Islet precursor cell (in vitro differentiated cells): ENCODE data around the gene SBNO2.

Experiments
- DNase-seq: peaks from one replicate; pipeline ENCODE4 v3.0.0-alpha.2; 2018

SBNO2 gene, protein sequence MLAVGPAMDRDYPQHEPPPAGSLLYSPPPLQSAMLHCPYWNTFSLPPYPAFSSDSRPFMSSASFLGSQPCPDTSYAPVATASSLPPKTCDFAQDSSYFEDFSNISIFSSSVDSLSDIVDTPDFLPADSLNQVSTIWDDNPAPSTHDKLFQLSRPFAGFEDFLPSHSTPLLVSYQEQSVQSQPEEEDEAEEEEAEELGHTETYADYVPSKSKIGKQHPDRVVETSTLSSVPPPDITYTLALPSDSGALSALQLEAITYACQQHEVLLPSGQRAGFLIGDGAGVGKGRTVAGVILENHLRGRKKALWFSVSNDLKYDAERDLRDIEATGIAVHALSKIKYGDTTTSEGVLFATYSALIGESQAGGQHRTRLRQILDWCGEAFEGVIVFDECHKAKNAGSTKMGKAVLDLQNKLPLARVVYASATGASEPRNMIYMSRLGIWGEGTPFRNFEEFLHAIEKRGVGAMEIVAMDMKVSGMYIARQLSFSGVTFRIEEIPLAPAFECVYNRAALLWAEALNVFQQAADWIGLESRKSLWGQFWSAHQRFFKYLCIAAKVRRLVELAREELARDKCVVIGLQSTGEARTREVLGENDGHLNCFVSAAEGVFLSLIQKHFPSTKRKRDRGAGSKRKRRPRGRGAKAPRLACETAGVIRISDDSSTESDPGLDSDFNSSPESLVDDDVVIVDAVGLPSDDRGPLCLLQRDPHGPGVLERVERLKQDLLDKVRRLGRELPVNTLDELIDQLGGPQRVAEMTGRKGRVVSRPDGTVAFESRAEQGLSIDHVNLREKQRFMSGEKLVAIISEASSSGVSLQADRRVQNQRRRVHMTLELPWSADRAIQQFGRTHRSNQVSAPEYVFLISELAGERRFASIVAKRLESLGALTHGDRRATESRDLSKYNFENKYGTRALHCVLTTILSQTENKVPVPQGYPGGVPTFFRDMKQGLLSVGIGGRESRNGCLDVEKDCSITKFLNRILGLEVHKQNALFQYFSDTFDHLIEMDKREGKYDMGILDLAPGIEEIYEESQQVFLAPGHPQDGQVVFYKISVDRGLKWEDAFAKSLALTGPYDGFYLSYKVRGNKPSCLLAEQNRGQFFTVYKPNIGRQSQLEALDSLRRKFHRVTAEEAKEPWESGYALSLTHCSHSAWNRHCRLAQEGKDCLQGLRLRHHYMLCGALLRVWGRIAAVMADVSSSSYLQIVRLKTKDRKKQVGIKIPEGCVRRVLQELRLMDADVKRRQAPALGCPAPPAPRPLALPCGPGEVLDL (N-terminal part only)

DNA sequence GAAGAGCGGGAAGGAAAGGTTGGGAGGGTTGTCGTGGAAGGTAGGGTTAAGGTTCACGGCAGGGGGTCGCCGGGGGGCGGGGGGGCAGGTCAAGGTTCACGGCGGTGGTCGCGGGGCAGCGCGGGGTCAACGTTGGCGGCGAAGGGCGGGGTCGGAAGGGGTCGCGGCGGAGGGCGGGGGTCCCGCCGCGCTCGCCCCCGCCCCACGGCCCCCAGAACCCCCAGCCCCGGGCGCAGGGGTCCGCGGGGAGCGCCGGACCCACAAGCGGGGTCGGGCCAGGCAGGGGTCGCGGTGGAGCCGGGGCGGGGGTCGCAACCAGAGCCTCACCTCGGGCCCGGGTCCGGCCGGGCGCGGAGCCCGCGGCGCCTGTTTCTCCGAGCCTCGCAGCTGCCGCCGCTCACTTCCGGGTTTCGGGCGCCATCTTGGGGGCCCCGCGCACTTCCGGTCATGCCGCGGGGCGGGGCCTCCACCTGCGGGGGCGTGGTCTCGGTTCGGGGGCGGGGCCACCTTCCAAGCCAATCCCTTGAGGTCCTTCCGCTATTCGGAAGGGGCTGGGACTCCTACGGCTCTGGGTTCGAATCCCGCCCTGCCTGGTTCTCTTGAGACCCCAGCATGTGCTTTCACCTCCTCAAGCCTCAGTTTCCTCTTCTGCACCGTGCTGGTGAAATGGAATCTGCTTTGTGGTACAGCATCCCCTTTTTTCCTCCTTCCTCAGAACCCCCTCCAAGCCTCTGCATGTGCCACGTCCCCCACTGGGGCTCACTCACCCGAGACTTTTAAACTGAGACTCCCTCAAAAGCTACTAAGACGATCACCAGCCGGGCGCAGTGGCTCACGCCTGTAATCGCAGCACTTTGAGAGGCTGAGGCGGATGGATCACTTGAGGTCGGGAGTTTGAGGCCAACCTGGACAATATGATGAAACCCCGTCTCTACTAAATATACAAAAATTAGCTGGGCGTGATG is at the start of gene SBNO2:
Gene SBNO2 (minus strand): TSS at position 424 of the 965 bp plus-strand sequence. CDS start 19,992 bp downstream, outside the sequence.
- DNase-seq: peak; percentile 90

DNA sequence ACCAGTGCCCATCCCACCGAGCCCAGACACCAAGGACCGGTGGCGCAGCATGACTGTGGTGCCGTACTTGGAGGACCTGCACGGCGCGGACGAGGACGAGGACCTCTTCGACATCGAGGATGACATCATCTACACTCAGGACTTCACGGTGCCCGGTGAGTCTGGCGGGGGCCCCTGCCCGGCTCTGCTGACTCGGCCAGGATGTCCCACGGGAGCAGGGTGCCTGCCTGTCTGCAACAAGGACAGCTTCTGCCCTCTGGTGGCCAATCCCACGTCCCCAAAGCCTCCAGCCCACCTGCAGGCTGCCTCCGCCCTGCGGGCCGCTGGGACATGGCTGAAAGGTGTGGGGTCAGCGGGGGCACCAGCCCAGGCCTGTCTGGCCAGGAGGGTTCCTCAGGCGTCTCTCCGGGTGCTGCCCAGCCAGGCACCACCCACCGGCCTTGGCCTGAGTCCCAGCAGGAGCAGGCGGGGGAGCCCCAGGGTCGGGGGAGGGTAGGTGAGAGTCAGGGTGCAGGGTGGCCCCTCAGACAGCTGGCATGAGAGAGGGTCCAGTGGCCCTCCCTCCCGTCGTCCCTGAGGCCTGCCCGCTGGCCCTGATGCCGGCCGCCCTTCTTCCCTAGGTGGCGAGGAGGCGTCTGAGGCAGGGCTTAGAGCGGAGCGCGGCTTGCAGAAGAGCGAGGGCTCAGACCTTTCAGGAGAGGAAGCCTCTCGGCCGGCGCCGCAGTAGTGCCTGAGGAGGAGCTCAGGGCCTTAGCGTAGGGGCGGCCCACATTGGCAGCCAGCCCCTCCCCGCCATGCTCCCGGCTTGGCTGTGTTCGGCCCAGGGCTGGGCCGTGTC is 49.2 kb upstream of the SBNO2 start:
- DNase-seq: peak; percentile 84

DNA sequence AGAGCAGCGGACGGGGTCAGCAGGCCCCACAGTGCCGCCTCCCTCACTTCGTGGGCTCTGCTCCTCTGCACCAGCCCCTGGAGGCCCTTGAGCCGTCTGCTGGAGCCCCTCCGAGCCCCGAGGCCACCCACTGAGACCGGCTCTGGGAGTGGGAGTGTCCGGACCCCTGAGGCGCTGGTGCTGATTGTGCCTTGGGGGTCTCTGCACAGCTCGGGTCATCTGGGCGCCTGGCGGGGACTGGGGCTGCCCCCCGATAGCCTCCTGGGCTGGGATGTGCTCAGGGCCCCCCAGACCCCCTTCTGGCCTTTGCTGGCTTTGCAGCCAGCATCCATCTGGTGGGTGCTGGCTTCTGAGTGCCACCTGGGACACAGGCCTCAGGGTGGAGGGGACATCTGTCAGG is 48.3 kb upstream of the SBNO2 start:
- no peak for DNase-seq

DNA sequence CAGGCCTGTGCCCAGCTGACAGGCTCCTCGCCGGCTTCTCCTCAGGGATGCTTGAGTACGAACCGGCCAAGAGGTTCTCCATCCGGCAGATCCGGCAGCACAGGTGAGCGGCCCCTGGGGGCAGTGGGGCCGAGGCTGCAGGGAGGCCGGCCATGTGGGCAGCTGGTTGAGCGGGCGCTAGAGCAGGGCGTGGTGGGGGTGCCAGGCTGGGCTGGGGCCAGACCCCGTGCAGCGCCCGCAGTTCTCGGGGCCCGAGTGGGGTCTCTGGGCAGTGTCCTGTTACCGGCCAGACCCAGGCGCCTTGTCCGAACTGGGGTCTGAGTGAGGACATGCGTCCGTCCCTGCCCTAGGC is 47.8 kb upstream of the SBNO2 start:
- no peak for DNase-seq

DNA sequence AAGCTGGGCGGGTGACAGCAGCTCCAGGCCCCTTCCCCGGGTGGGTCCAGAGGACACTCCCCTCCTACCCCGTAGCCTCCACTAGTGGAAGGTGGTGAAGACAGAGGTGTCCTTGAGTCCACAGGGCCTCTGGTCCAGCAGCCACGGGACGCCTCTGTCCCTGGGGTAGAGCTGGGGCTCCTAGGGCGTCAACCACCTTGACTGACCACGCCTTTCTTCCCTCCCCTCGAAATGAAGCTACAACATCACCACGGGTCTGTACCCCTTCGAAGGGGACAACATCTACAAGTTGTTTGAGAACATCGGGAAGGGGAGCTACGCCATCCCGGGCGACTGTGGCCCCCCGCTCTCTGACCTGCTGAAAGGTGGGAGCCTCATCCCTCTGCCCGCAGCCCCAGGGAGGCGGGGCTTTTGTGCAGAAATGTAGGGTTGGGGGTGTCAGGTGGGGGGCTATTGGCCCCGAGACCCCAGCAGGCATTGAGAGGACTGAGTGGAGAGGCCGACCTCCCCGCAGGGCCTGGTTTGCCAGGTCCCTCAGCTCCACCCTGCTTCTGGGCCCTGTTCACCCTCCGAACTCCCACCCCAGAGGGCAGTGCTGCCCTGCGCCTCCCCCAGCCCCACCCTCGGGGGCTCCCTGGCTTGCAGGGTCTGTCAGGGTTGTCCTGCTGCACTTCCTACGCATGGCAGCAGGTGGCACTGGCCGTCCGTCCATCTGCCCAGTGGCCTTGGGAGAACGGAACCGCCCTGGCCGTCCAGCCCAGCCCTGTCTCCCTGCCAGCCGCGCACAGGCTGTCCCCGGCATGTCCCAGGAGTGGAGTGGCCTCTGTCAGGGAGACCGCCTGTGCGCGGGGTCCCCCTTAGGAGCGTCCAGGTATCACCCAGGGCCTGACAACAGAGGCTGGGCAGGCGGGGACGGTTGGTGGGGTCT is 47.2 kb upstream of the SBNO2 start:
- DNase-seq: no peak

DNA sequence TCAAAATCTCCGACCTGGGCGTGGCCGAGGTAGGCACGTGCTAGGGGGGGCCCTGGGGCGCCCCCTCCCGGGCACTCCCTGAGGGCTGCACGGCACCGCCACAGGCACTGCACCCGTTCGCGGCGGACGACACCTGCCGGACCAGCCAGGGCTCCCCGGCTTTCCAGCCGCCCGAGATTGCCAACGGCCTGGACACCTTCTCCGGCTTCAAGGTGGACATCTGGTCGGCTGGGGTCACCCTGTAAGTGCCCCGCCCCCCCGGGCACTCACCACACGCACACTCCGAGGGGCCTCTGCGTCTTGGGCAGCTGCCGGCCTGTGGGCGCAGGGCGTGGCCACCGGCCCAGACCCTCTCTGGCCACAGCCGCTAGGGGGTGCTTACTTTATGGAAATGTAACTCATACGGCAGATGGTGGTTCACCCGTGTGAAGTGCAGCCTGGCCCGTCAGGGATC is 46.4 kb upstream of the SBNO2 start:
- no peak for DNase-seq

DNA sequence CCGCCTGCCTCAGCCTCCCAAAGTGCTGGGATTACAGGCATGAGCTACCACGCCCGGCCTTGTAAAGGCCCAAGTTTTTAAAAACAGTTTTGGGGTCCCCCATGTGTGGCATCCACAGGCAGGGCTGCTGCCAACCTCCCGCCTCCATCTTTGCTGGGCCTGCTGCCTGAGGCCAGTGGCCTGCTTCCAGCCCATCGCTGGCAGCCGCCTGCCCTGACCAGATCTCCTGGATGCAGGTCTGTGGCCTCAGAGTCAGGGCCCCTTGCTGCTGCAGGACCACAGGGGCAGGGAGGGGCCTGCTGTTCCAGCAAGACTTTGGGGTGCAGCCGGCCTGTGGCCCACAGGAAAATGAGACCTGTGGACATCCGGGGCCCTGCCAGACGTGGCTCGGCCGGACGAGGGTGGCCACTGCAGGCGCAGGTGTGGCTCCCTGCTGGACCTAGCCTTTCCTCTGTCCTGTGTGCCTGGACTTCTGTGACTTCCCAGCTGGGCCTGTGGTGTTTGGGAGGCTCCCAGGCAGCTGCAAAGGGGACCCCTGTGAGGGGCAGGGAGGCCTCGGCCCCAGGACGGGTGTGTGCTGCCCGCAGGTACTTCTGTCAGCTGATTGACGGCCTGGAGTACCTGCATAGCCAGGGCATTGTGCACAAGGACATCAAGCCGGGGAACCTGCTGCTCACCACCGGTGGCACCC is 45.9 kb upstream of the SBNO2 start:
- no peak for DNase-seq

DNA sequence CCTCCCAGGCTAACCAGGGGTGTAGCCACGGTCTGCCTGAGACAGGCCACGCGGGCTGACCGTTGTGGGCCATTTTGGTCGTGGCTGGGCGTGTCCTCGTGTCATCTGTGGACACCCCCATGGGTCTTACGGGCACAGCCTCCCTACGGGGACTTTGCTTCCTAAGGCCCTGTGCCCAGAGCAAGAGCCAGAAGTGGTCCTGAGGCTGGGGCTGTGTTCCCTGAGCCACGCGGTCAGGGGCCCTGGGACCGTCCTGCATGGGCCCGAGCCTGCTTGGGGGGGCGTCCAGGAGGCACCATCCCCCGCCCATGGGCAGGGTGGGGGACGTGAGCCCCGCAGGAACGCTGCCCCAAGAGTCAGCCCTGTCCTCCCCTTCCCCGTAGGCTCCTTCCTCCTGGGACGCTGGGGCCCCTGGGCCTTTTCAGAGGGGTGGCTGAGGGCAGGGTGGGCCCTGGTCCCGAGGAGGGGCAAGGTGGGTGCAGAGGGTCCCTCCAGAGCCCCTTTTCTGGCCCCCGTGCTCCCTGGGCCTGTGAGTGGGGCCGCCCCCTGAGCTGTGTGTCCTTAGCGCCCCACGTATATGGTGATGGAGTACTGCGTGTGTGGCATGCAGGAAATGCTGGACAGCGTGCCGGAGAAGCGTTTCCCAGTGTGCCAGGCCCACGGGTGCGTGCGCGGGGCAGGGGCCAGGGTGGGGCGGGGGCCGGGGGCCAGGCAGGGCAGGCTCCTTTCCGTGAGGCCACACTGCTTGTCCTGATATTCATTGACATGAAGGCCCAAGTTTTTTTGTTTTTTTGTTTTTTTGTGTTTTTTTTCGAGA is 44.9 kb upstream of the SBNO2 start:
- DNase-seq: no peak

DNA sequence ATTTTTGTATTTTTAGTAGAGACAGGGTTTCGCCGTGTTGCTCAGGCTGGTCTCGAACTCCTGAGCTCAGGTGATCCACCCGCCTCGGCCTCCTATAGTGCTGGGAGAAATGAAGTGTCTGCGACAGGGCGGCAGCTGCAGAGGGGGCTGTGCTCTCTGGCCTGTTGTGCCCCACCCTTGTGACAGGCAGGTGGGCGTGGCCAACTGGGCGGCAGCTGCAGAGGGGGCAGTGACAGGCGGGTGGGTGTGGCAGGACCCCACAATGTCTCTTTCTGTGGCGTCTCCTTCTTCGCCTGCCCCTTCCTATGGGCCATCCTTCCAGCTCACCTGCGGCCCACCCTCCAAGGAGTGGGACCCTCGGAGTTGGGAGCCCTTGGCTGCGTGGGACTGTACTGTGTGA is 43.3 kb upstream of the SBNO2 start:
- no peak for DNase-seq

DNA sequence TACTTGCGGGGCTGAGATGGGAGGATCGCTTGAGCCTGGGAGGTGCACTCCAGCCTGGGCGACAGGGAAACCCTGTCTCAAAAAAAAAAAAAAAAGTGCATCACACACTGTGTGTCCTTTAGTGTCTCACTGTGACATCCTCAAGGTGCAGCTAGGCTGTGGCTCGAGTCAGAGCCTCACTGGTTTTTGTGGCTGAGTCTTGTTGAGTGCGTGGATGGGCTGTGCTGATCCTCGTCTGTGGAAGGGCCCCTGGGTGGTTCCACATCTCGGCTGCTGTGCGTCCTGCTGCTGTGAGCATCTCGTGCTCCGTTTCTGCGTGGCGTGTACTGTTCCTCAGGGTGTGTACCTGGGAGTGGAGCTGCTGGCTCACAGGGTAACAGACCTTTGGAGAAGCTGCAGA is 42.7 kb upstream of the SBNO2 start:
- no peak for DNase-seq

DNA sequence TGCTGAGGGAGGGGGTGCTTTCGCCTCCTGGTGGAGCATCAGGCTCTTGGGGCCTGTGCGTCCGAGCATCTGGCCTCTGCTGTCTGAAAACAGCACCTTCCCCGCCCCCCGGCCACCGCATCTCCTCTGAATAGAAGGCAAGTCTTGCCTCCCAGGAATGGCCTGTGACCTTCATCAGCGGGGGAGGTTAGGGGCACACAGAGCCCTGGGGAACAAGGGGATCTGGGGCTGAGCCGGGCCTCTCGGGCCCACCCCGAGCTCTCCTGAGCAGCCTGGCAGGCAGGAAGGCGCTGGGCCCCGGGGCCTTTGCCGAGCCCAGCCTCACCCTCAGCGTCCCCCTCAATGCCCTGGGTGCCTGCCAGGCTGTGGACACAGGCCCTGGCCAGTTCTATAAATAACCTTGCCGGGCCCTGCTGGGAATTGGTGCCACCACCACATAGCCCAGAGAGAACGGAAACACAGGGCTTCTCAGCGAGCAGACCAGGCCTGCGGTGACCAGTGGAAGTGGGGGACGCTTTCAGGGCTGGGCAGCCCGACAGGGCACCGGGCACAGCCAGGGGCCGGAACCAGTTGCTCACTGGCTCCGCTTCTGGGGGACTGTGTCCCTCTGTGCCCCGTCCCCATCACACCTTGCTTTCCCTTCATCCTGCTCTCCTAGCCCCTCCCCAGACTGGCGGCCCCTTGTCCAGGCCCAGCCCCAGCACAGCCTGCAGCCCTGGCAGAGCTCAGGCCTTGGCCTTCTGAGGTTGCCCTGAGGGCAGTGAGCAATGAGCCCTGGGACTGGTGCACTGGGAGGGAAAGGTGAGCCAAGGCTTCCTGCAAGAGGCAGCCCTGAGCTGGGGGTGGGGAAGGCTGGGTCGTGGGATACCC is 41.0 kb upstream of the SBNO2 start:
- peak; percentile 81 for DNase-seq

DNA sequence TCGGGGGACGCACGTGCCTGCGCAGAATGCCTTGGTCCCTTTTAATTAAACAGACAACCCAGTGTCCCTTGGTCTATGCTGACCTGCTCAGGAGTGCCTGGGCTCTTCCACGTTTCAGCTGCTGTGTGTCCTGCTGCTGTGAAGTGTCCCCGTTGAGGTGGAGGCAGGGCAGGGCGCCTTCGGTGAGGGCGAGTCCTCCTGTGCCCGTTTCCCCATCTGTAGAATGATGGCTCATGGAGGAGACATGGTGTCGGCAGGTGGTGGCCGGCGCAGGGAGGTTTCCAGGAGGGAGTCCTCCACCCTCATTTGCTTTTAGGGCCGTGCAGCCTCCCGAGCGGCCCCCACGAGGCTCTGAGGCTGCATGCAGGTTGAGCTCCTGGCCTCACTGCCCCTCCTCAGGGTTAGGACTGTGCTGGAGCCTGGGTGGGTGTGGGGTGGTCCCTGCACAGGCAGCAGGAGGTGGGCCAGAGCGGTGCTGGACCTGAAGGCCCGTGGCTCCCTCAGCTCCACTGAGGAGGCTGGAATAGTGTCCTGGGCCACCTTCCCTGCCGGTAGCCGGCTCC is 40.3 kb upstream of the SBNO2 start:
- DNase-seq: no peak

DNA sequence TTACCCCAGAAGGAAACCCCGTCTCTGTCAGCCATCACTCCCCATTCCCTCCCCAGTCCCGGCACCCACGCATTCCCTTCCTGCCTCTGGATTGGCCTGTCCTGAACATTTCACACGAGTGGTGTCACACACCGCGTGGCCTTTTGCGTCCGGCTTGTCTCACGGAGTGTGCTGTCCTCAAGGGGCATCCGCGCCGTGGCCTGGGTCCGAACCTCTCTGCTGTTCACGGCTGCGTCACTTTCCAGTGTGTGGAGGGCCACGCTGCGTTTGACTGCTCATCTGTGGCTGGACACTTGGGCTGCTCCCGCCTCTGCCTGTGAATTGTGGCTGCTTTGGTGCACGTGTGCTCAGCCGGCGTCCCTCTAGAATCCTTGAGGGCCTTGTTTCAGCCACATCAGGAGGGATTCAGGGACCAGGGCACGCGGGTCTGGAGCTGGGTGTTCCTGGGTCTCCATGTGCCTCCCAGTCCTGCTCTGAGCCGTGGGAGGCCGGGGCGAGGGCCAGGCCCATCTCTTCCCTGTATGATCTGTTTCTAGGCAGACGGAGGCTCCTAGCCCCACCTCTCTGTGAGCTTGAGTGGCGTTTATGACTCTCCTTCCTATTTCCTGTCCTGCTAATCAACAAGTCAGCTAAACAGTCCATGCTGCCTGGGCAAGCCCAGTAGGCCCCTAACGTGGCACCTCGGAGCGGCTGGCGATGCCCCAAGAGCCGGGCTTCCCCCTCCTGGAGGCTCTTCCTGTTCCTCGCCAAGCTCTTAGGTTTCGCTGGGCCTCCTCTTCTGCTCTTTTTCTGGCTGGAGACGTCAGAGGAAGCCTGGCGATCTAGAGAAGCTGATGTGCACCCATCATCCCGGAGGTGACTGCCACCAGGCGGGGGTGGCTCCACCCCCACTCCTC is 39.6 kb upstream of the SBNO2 start:
- peak; percentile 82 for DNase-seq

DNA sequence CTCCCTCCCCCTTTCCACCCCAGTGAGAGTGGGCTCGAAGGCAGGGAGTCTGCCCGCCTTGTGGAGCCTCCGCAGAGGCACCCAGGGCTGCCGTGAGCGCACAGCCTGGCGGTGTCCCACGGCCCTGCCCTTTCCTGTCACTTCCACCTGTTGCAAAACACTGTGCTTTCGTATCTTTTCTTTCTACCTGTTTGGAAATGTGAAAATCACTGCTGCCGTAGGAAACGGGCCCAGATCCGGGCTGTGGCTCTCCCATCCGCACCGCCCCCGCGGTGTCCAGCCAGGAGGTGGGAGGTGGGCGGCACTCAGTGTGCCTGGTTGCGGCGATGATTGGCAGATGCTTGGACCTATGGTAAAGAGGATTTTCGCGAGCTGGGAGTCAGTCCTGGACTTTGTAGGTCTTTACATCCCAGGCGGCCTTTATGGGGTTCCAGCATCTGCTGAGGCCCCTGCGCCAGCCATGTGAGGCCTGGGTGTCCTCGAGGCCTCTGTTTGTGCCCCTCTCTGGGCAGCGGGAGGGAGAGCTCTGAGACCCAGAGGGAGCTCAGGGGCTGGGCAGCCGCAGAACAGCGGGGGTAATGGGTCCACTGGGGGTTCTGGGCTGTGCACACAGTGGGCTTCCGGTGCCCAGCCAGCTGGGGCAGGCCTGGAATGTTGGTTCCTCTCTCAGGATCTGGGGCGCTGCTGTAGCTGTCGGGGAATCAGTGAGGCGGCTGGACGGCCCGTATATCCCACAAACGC is 37.6 kb upstream of the SBNO2 start:
- peak; percentile 74 for DNase-seq

DNA sequence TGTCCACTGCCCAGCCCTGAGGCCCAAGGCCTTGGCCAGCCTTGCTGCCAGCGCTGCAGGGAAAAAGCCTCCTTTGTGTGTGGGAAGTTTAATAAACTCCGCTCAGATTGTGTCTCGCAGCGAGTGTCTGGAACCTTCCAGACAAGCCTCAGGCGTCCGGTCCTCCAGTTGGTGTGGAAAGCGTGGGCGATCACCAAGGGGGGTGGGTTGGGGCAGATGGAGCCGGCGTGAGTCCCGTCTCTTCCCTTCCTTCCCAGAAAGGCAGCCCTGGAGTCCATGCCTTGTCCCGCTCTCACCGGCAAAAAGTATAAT is 36.1 kb upstream of the SBNO2 start:
- no peak for DNase-seq
